ENCODE data around the gene ODAD2.

DNA sequence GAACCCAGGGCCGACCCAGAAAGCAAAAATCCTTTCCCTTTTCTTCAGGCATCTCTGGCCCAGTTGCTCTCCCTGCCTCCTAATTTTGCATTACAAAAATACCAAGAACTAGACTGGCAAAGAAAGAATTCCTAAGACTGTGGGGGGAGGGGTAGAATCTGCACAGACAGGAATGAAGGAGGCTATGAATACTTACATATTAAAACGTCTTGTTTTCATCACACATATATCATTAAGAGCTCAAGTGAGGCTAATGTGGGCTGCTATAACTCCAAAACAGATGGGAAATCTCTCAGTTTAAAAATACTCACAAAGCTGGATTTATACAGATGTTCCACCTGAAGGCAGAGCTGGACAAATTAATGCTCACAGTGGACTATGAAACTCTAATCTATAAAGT is 224.0 kb downstream of the ODAD2 start:
- TF ChIP-seq, protein P1, sequence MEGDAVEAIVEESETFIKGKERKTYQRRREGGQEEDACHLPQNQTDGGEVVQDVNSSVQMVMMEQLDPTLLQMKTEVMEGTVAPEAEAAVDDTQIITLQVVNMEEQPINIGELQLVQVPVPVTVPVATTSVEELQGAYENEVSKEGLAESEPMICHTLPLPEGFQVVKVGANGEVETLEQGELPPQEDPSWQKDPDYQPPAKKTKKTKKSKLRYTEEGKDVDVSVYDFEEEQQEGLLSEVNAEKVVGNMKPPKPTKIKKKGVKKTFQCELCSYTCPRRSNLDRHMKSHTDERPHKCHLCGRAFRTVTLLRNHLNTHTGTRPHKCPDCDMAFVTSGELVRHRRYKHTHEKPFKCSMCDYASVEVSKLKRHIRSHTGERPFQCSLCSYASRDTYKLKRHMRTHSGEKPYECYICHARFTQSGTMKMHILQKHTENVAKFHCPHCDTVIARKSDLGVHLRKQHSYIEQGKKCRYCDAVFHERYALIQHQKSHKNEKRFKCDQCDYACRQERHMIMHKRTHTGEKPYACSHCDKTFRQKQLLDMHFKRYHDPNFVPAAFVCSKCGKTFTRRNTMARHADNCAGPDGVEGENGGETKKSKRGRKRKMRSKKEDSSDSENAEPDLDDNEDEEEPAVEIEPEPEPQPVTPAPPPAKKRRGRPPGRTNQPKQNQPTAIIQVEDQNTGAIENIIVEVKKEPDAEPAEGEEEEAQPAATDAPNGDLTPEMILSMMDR (IDR thresholded peaks at IDR 0.05), result no peak
- no peak for TF ChIP-seq POLR2A (IDR thresholded peaks at IDR 0.05)
